Measurements from ENCODE around the gene MEGF10. TPM values are rescaled to one million over a fixed set of nuclear protein-coding genes. Genes with fewer than 3 reads are reported as not detected.

Gene MEGF10
- total RNA-seq, 1 experiment from 2014 or later = not detected

- Mint-ChIP-seq H3K4me3 (ENCODE audit: unreplicated experiment) (no peak overlapping the region), H3K9me3 (ENCODE audit: unreplicated experiment) (peaks cover 15% of the 10 kb centered on the region), H3K27ac (ENCODE audit: unreplicated experiment) (no peak overlapping the region), H3K36me3 (ENCODE audit: insufficient read depth, unreplicated experiment) (no peaks in the 10 kb centered on the region), H3K27me3 (ENCODE audit: insufficient read depth, unreplicated experiment) (peaks cover 7% of the 10 kb centered on the region), H3K4me1 (ENCODE audit: low read depth, unreplicated experiment) (no peaks in the 10 kb centered on the region)
- Histone ChIP-seq H3K4me1 (no peaks in the 10 kb centered on the region), H3K9me3 (peaks cover 3% of the 10 kb centered on the region; the same call in 1 of the 2 replicates), H3K36me3 (ENCODE audit: control insufficient read depth, insufficient read depth, low read length) (no peaks in the 10 kb centered on the region), H3K27me3 (replicated peaks; ENCODE audit: control insufficient read depth, insufficient read depth, low read length) (no peaks in the 10 kb centered on the region), H3K4me3 (ENCODE audit: low read depth, low read length) (no peak overlapping the region)
- BruUV-seq (replicated peaks) = no TSS peak
- no peak for DNase-seq
- intact Hi-C loops (cut with micrococcal nuclease; ENCODE audit: unreplicated experiment) = no loop called here
- ChIA-PET POLR2A (no interaction called here), CTCF (no interaction called here)
- TF ChIP-seq CTCF (IDR thresholded peaks at IDR 0.05; ENCODE audit: insufficient read depth in 1 of 2, low read depth in 1 of 2, low read length in 1 of 2, severe bottlenecking in 1 of 2, unreplicated experiment in 1 of 2) = no peak
These were observed 14.9 kb upstream of the MEGF10 start for GRCh38 chr5:127275641-127276193.

- DNase-seq = peak in 1 of 2 experiments; percentile 35
- no TSS peak for BruUV-seq (replicated peaks)
- Histone ChIP-seq H3K36me3 (ENCODE audit: control insufficient read depth, insufficient read depth, low read length) (no peaks in the 10 kb centered on the region), H3K4me1 (no peaks in the 10 kb centered on the region), H3K4me3 (ENCODE audit: low read depth, low read length) (no peak overlapping the region), H3K27me3 (replicated peaks; ENCODE audit: control insufficient read depth, insufficient read depth, low read length) (no peaks in the 10 kb centered on the region), H3K9me3 (no peaks in the 10 kb centered on the region)
- no peaks in the 10 kb centered on the region for H3K9me3 Mint-ChIP-seq (ENCODE audit: unreplicated experiment)
- ChIA-PET CTCF (no interaction called here), POLR2A (no interaction called here)
- peak in 1 of 2 experiments; percentile 54 for TF ChIP-seq CTCF (IDR thresholded peaks at IDR 0.05; ENCODE audit: insufficient read depth in 1 of 2, low read depth in 1 of 2, low read length in 1 of 2, severe bottlenecking in 1 of 2, unreplicated experiment in 1 of 2)
- no peaks in the 10 kb centered on the region for H3K4me1 Mint-ChIP-seq (ENCODE audit: low read depth, unreplicated experiment)
- H3K4me3 Mint-ChIP-seq (ENCODE audit: unreplicated experiment) = no peak overlapping the region
- intact Hi-C loops (cut with micrococcal nuclease; ENCODE audit: unreplicated experiment) = loop anchor here (1.0 to 5.0 kb wide), 2 partner anchors 42 to 212 kb away; no protein-coding TSS in a partner anchor
- H3K27ac Mint-ChIP-seq (ENCODE audit: unreplicated experiment) = no peak overlapping the region
- H3K27me3 Mint-ChIP-seq (ENCODE audit: insufficient read depth, unreplicated experiment) = no peaks in the 10 kb centered on the region
- no peaks in the 10 kb centered on the region for H3K36me3 Mint-ChIP-seq (ENCODE audit: insufficient read depth, unreplicated experiment)
These were observed 9.9 kb upstream of the MEGF10 start for GRCh38 chr5:127280491-127281220.

GRCh38 chr5:127281609-127282008 lies 9.0 kb upstream of the MEGF10 start:
- TF ChIP-seq CTCF (IDR thresholded peaks at IDR 0.05; ENCODE audit: insufficient read depth in 1 of 2, low read depth in 1 of 2, low read length in 1 of 2, severe bottlenecking in 1 of 2, unreplicated experiment in 1 of 2) = no peak
- Mint-ChIP-seq H3K27ac (ENCODE audit: unreplicated experiment) (no peak overlapping the region), H3K9me3 (ENCODE audit: unreplicated experiment) (no peaks in the 10 kb centered on the region), H3K27me3 (ENCODE audit: insufficient read depth, unreplicated experiment) (no peaks in the 10 kb centered on the region), H3K4me3 (ENCODE audit: unreplicated experiment) (no peak overlapping the region), H3K4me1 (ENCODE audit: low read depth, unreplicated experiment) (no peaks in the 10 kb centered on the region), H3K36me3 (ENCODE audit: insufficient read depth, unreplicated experiment) (no peaks in the 10 kb centered on the region)
- Histone ChIP-seq H3K9me3 (no peaks in the 10 kb centered on the region), H3K27me3 (replicated peaks; ENCODE audit: control insufficient read depth, insufficient read depth, low read length) (no peaks in the 10 kb centered on the region), H3K4me3 (ENCODE audit: low read depth, low read length) (no peak overlapping the region), H3K4me1 (no peaks in the 10 kb centered on the region), H3K36me3 (ENCODE audit: control insufficient read depth, insufficient read depth, low read length) (no peaks in the 10 kb centered on the region)
- no peak for DNase-seq
- intact Hi-C loops (cut with micrococcal nuclease; ENCODE audit: unreplicated experiment) = loop anchor here (5.0 kb wide), 1 partner anchor 41 kb away; no protein-coding TSS in a partner anchor
- BruUV-seq (replicated peaks) = no TSS peak
- ChIA-PET POLR2A (no interaction called here), CTCF (no interaction called here)

All from Caco-2 (cell line).